Dendritic cell treated with granulocyte-macrophage colony-stimulating factor and Interleukin-4, amounts not matched to agents 40 ng/mL and 50 ng/mL, for 4 days (primary cell): ENCODE data around the gene GBF1.
A peak's percentile ranks its signal among the peaks of the same experiment; 100 is the strongest.
"Not testable (repeated sequence)": the region's sequence is repeated elsewhere in the genome, so short reads cannot be mapped to it uniquely, and the experiment has no call there.

Experiments used
- H3K27ac Mint-ChIP-seq: one replicate; pipeline ENCODE4 v1.8.0; 2022; ENCODE audit warnings: mild to moderate bottlenecking, mixed read lengths
- H3K27me3 Mint-ChIP-seq: one replicate; pipeline ENCODE4 v1.8.0; 2022; ENCODE audit warnings: mild to moderate bottlenecking, mixed read lengths
- H3K36me3 Mint-ChIP-seq: one replicate; pipeline ENCODE4 v1.8.0; 2022; ENCODE audit warnings: low read depth, mixed read lengths
- H3K4me1 Mint-ChIP-seq: one replicate; pipeline ENCODE4 v1.8.0; 2022; ENCODE audit warnings: low read depth, mixed read lengths
- H3K4me3 Mint-ChIP-seq: one replicate; pipeline ENCODE4 v1.8.0; 2022; ENCODE audit warnings: mild to moderate bottlenecking, moderate library complexity, mixed read lengths
- H3K9me3 Mint-ChIP-seq: one replicate; pipeline ENCODE4 v1.8.0; 2022; ENCODE audit warnings: mixed read lengths
- intact Hi-C: fragments of 100-400 bp; cut with micrococcal nuclease; formaldehyde crosslinking; loops from one replicate; pipeline ENCODE4 v1.15.0; 2022

GBF1 gene

DNA sequence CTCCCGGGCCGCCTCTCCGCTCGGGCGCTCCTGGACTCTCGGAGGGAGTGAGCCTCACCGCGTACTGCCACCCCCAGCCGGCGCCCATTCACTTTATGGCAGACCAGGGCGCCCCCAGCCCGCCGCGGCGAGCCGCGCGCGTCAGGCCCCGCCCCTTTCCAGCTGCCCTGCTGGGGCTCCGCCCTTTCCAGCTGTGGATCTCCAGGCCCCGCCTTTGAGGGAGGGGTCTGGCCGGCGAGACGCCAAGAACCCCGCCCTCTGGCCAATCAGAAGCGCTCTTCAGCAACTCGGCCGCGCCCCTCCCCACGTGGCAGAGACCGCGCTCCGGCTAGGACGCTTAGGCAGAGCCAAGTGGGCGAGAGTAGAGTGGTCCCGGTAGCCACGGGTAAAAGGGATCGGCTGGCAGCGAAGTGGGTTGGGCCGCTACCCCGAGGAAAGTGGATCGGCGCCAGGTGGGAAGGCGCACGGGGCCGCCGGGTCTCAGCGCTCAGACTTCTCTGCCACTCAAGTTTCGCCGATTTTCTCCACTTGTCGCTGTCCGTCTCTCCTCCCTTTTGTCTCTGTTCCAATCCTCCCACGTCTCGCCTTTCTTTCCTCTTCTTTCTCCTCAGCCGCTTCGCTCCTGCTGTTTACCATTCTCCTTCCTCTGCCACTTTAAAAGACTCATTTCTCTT lies 3.8 kb upstream of the GBF1 start, which contains the start of gene PITX3:
Gene PITX3, minus strand, starts transcription at position 69 of the 674 bp plus-strand sequence. CDS start 9,432 bp downstream, outside the sequence.
- Mint-ChIP-seq H3K4me1 (peaks cover 31% of the 10 kb centered on the region), H3K9me3 (no peaks in the 10 kb centered on the region), H3K36me3 (peaks cover 7% of the 10 kb centered on the region), H3K27me3 (peaks cover 57% of the 10 kb centered on the region), H3K4me3 (peak within 1 kb of the TSS; percentile 80), H3K27ac (peak within 1 kb of the TSS; percentile 48)
- intact Hi-C loops: loop anchor here (10.0 kb wide), 2 partner anchors 263 to 887 kb away; partner anchors contain the start of genes ACTR1A, BTRC and SUFU

DNA sequence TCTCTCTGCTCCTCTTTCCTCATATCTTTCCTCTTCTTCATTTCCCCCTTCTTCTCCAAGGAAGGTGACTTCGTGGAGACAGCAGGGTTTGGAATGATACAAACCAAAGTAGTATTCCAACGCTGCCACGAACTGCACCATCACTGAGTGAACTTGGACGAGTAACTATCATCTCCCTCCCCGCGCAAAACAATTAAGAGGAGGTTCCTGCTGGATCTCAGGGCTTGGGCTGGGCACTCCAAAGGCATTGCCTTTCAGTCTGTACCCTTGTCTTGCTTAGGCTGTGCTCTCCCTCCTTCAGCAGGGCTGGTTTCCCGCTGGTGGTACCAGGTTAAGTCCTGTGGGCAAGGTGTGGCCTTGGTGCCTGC lies 3.2 kb upstream of the GBF1 start:
- Mint-ChIP-seq H3K27me3 (peaks cover 54% of the 10 kb centered on the region), H3K4me3 (peak overlapping the region; percentile 80), H3K36me3 (peaks cover 7% of the 10 kb centered on the region), H3K9me3 (no peaks in the 10 kb centered on the region), H3K4me1 (peaks cover 36% of the 10 kb centered on the region), H3K27ac (peak overlapping the region; percentile 8)
- intact Hi-C loops: loop anchor here (10.0 kb wide), 2 partner anchors 263 to 887 kb away; partner anchors contain the start of genes ACTR1A, BTRC and SUFU

DNA sequence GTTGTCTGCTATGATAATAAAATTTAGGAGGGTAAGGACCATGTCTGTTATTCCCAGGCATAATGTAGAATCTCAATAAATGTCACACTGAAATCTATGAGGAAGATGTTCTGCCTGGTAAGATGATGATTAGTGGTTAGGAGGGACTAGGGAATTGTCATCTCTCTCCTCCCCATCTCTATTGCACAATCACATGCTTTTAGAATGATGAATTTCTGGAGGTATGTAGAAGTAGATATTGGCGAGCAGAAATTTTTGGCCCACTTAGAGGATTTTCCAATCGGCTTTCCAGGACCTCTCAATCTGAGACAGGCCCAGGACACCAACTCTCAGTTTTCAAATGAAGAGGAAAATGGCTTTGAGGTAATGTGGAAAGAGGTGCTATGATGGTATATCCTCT lies 2.0 kb upstream of the GBF1 start:
- H3K27ac Mint-ChIP-seq: no peak overlapping the region
- no peaks in the 10 kb centered on the region for H3K9me3 Mint-ChIP-seq
- H3K4me3 Mint-ChIP-seq: no peak overlapping the region
- H3K4me1 Mint-ChIP-seq: peaks cover 47% of the 10 kb centered on the region
- intact Hi-C loops: loop anchor here (10.0 kb wide), 2 partner anchors 261 to 889 kb away; partner anchors contain the start of genes ACTR1A, BTRC and SUFU
- peaks cover 7% of the 10 kb centered on the region for H3K36me3 Mint-ChIP-seq
- peaks cover 45% of the 10 kb centered on the region for H3K27me3 Mint-ChIP-seq

DNA sequence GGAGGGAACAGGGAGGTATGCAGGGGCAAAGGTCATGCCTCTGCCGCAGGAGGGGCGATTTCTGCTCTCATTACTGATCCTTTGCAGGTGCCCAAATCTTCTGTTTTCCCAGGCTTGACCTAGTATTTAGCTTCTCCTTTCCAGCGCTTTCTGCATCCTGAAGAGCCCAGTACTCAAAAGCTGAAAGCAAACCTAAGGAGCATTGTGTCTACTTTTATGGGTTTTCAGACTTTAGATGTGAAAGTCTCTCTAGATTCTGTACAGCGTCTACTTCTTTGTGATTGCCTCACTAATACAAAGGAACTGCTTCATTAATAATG lies 560 bp downstream of the GBF1 start:
- peaks cover 21% of the 10 kb centered on the region for H3K27me3 Mint-ChIP-seq
- peak overlapping the region; percentile 89 for H3K27ac Mint-ChIP-seq
- intact Hi-C loops: loop anchor here (2.0 to 10.0 kb wide), 4 partner anchors 15 to 891 kb away; partner anchors contain the start of genes ACTR1A, BTRC, NOLC1 and SUFU
- no peaks in the 10 kb centered on the region for H3K9me3 Mint-ChIP-seq
- H3K36me3 Mint-ChIP-seq: peaks cover 17% of the 10 kb centered on the region
- H3K4me1 Mint-ChIP-seq: peaks cover 41% of the 10 kb centered on the region
- peak overlapping the region; percentile 92 for H3K4me3 Mint-ChIP-seq

DNA sequence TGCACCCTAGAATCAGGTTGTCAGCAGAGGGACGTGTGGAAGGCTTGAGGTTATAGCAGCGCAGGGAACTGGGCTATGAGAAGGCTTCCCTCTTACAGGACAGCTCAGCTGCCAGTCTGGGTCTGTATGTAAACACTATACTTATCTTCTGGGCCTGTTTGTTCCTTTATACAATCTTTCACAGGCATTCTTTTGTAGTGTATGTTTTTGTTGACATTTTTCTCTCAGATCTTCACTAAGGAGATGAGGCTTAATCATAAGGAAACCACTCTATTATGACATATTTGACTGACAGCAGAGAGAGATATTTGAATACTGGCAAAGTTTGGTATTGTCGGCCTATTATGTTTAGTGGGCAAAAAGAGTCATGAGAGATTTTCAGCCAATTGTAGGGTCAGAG lies 929 bp downstream of the GBF1 start:
- peaks cover 18% of the 10 kb centered on the region for H3K27me3 Mint-ChIP-seq

DNA sequence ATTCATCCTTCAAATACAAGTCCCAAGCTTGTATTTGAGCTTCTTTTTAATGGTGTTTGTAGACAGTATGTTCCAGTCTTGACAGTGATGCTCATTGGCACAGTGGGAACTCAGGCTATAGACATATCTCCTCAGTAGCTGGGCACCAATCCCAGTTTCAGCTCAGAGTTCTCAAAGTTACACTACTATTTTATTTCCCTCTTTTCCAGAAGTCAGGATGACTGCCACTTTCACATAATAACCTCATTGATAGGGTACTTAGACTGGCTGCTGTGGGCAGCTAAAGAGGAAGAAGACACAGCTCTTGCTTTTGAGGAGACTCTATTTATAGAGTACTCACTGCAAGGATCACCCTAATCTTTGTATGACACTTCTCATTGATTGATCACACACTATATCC lies 2.4 kb downstream of the GBF1 start:
- H3K27me3 Mint-ChIP-seq: peaks cover 4% of the 10 kb centered on the region
- no peak overlapping the region for H3K4me3 Mint-ChIP-seq
- intact Hi-C loops: loop anchor here (5.0 to 10.0 kb wide), 3 partner anchors 95 to 893 kb away; partner anchors contain the start of genes ACTR1A, BTRC, NOLC1 and SUFU
- no peaks in the 10 kb centered on the region for H3K9me3 Mint-ChIP-seq
- H3K4me1 Mint-ChIP-seq: peaks cover 29% of the 10 kb centered on the region
- H3K27ac Mint-ChIP-seq: no peak overlapping the region
- peaks cover 20% of the 10 kb centered on the region for H3K36me3 Mint-ChIP-seq

More for the DNA sequence above, 929 bp downstream of the GBF1 start:
- Mint-ChIP-seq H3K36me3 (peaks cover 20% of the 10 kb centered on the region), H3K4me3 (peak overlapping the region; percentile 92), H3K9me3 (no peaks in the 10 kb centered on the region), H3K27ac (peak overlapping the region; percentile 89), H3K4me1 (peaks cover 37% of the 10 kb centered on the region)
- intact Hi-C loops: loop anchor here (5.0 to 10.0 kb wide), 3 partner anchors 94 to 891 kb away; partner anchors contain the start of genes ACTR1A, BTRC, NOLC1 and SUFU

DNA sequence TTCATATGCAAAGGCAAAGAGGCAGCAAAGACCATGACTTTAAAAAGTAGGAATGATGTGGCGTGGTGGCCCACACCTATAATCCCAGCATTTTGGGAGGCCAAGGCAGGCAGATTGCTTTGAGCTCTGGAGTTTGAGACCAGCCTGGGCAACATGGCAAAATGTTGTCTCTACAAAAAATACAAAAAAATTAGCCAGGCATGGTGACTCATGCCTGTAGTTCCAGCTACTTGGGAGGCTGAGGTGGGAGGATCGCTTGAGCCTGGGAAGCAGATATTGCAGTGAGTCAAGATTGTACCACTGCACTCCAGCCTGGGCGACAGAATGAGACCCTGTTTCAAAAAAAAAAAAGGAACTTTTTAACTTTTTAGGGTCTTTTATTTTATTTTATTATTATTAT lies 7.2 kb downstream of the GBF1 start:
- H3K36me3 Mint-ChIP-seq: peaks cover 22% of the 10 kb centered on the region
- H3K4me1 Mint-ChIP-seq, H3K27me3 Mint-ChIP-seq, intact Hi-C loops, H3K27ac Mint-ChIP-seq, H3K4me3 Mint-ChIP-seq, H3K9me3 Mint-ChIP-seq: not testable (repeated sequence)

DNA sequence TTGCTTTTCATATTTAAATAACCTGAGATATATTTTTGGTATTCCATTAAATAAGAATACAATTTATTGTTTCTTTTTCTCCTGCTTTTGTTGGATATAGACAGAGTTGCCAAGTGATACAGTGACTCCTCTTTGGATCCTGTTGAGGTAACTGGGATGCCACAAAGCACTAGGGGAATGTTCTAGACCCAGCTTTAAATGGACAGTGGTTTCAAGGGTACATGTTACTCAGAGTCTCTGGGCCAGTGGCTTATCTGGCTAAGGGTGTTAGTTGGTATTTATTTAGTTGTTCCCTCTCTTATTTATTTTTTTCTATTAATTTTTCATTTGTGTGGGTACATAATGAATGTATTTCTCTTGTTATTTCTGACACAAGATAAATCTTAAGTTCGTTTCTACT lies 9.1 kb downstream of the GBF1 start:
- no peaks in the 10 kb centered on the region for H3K4me1 Mint-ChIP-seq
- no peaks in the 10 kb centered on the region for H3K9me3 Mint-ChIP-seq
- H3K27me3 Mint-ChIP-seq: no peaks in the 10 kb centered on the region
- peaks cover 33% of the 10 kb centered on the region for H3K36me3 Mint-ChIP-seq
- H3K27ac Mint-ChIP-seq: no peak overlapping the region
- H3K4me3 Mint-ChIP-seq: no peak overlapping the region
- intact Hi-C loops: no loop called here

DNA sequence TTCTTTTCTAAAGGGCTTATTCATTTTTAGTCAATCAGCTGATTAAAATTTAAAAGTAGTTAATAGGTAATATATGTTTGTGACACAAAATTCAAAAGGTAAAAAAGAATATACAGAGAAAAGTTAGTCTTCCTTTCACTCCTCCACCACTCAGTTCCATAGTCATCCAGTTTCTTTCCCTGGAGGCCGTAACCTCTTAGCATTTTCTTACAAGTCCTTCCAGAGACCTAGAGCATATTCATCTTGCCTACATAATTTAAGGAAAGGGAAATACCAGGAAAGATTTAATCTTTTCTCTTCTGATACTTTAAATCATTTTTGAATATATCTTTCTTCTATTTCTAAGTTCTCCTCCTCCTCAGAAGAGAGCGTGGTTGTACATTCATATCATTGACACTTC lies 10.1 kb downstream of the GBF1 start:
- Mint-ChIP-seq H3K27me3 (no peaks in the 10 kb centered on the region), H3K27ac (no peak overlapping the region), H3K4me3 (no peak overlapping the region), H3K36me3 (peaks cover 33% of the 10 kb centered on the region), H3K9me3 (no peaks in the 10 kb centered on the region), H3K4me1 (no peaks in the 10 kb centered on the region)
- intact Hi-C loops: no loop called here

DNA sequence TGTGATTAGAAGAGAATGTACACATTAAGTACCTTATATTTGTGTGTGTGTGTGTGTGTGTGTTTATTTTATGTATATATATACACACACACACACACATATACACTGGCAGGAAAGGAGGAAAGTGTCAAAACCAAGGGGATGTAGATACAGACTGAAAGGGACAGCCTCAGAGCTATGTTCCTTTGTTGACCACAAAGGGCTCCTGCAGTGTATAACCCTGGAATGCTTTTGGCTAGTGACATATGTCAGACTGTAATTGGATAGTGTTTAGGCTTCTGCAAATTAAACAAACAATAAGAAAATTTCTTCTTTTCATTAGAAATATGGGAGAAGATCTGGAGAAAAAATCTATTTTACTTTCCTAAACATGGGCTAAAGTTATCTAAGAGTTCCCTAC lies 15.9 kb downstream of the GBF1 start:
- Mint-ChIP-seq H3K4me3 (no peak overlapping the region), H3K27me3 (no peaks in the 10 kb centered on the region), H3K9me3 (no peaks in the 10 kb centered on the region), H3K4me1 (peaks cover 3% of the 10 kb centered on the region), H3K27ac (no peak overlapping the region), H3K36me3 (peaks cover 72% of the 10 kb centered on the region)
- intact Hi-C loops: no loop called here

DNA sequence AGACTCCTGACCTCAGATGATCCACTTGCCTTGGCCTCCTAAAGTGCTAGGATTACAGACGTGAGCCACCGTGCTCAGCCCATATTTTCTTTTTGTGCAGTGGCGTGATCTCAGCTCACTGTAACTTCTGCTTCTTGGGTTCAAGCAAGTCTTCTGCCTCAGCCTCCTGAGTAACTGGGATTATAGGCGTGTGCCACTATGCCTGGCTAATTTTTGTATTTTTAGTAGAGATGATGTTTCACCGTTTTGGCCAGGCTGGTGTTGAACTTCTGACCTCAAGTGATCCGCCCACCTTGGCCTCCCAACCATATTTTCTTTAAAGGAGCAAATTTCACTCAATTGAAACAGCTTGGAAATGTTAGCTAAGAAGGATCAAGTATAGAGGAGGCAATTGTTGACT lies 16.5 kb downstream of the GBF1 start:
- H3K4me1 Mint-ChIP-seq: peaks cover 3% of the 10 kb centered on the region
- no peak overlapping the region for H3K27ac Mint-ChIP-seq
- H3K36me3 Mint-ChIP-seq: peaks cover 71% of the 10 kb centered on the region
- no peaks in the 10 kb centered on the region for H3K9me3 Mint-ChIP-seq
- no peaks in the 10 kb centered on the region for H3K27me3 Mint-ChIP-seq
- H3K4me3 Mint-ChIP-seq: no peak overlapping the region
- intact Hi-C loops: no loop called here

DNA sequence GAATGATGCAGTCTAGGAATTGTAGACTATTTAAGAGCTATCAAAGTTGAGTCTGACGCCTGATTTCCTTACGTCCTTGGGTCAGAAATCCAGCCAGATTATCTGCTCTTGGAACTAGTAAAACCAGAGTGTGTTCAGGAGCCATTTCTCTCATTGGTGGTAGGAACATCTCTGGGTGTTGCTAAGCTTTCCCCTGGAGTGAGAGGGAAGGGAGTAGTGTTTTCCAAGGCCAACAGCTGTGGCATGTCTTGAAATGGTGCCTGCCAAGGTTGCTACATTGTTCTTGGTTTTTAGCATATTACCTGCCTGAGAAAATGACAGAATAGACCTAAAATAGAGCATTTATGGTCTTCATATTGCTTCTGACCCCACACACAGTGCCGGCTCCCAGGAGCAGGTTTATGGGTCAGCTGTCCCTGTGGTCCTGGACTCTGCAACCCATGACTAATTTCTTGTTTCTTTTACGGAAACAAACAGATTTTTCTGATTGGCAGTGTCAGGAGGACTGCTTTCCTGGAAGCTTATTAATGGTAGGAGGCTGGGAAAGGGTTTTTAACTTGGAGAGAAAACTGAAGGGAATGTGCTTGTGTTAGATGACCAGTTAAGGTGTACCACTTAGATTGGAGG lies 17.5 kb downstream of the GBF1 start:
- Mint-ChIP-seq H3K36me3 (peaks cover 78% of the 10 kb centered on the region), H3K27me3 (no peaks in the 10 kb centered on the region), H3K9me3 (no peaks in the 10 kb centered on the region), H3K27ac (no peak overlapping the region), H3K4me1 (peaks cover 3% of the 10 kb centered on the region), H3K4me3 (no peak overlapping the region)
- intact Hi-C loops: no loop called here

DNA sequence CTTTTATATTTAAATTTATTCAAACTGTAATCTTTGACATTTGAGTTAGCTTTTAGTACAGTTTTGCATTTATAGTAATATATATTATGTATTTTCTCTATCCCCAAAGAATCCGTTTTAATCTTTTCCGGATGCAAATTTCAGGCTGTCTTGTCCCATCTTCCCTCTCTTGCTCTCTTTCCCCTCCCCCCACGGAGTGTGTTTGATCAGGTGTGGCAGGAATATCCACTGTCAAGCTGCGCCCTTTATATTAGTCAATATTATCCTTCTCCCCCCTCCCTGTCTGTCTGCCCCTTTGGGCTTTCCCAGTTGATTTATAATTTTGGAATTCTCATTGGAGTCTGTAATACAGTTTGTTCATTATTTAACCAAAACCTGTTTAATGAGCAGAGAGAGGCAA lies 19.0 kb downstream of the GBF1 start:
- H3K9me3 Mint-ChIP-seq: no peaks in the 10 kb centered on the region
- H3K27me3 Mint-ChIP-seq: no peaks in the 10 kb centered on the region
- peaks cover 19% of the 10 kb centered on the region for H3K4me1 Mint-ChIP-seq
- intact Hi-C loops: no loop called here
- no peak overlapping the region for H3K27ac Mint-ChIP-seq
- H3K36me3 Mint-ChIP-seq: peaks cover 72% of the 10 kb centered on the region
- no peak overlapping the region for H3K4me3 Mint-ChIP-seq

DNA sequence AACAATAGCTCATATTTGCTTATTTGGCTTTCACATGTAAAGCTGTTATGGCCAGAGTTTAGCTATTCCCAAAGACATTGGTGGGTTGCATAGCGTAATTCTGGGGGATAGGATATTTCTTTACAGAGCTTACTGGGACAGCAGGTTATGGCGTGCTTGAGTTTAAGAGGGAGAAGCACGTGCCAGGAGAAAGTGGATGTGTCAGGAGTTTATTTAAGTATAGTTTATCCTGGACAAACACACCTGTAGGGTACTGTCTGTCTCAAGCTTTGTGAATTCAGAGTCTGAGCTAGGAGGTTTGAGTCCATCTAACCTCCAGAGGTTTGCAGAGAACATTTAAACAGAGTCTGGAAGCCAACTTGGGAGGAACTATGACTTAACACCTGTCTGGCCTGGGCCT lies 21.3 kb downstream of the GBF1 start:
- Mint-ChIP-seq H3K4me1 (peaks cover 19% of the 10 kb centered on the region), H3K9me3 (no peaks in the 10 kb centered on the region), H3K27ac (no peak overlapping the region), H3K4me3 (no peak overlapping the region), H3K27me3 (no peaks in the 10 kb centered on the region), H3K36me3 (peaks cover 62% of the 10 kb centered on the region)
- intact Hi-C loops: no loop called here
